Measurements from ENCODE around the gene RNF222.

Gene RNF222

GRCh38 chr17:8359769-8360168 lies 37.9 kb downstream of the RNF222 start:
- Histone ChIP-seq H3K9me2 (replicated peaks; ENCODE audit: low read depth, low read length) (no peaks in the 10 kb centered on the region), H3K4me2 (ENCODE audit: low read depth, low read length, poor library complexity, severe bottlenecking) (no peak overlapping the region), H3K4me3 (ENCODE audit: low read length, poor library complexity, severe bottlenecking) (no peak overlapping the region), H3K27me3 (ENCODE audit: insufficient read depth, low read length, poor library complexity, severe bottlenecking) (no peaks in the 10 kb centered on the region), H3K79me2 (ENCODE audit: insufficient read depth, low read length) (no peaks in the 10 kb centered on the region), H2AFZ (ENCODE audit: low read length) (0 out of 2 replicates have a peak overlapping the region, but pooled peaks have one; percentile 8), H4K20me1 (ENCODE audit: insufficient read depth, low read length, poor library complexity, severe bottlenecking) (no peaks in the 10 kb centered on the region), H3F3A (ENCODE audit: low read depth) (no peaks in the 10 kb centered on the region), H3K36me3 (ENCODE audit: insufficient read depth, low read length) (no peaks in the 10 kb centered on the region), H3K9ac (ENCODE audit: low read depth, low read length, poor library complexity, severe bottlenecking) (no peak overlapping the region), H3K9me3 (ENCODE audit: insufficient read depth, low read depth, low read length) (no peaks in the 10 kb centered on the region), H3K4me1 (ENCODE audit: insufficient read depth, low read length, poor library complexity, severe bottlenecking) (peaks cover 5% of the 10 kb centered on the region)
- TF ChIP-seq CTCF (conservative IDR thresholded peaks at IDR 0.05; ENCODE audit: low read length) (no peak), EZH2phosphoT487 (IDR thresholded peaks at IDR 0.05; ENCODE audit: borderline replicate concordance) (no peak)

- H3K4me2 ChIP-seq (ENCODE audit: low read depth, low read length, poor library complexity, severe bottlenecking) = no peak overlapping the region
- H3K9me3 ChIP-seq (ENCODE audit: insufficient read depth, low read depth, low read length) = no peaks in the 10 kb centered on the region
- H3K79me2 ChIP-seq (ENCODE audit: insufficient read depth, low read length) = no peaks in the 10 kb centered on the region
- H3F3A ChIP-seq (ENCODE audit: low read depth) = no peaks in the 10 kb centered on the region
- peaks cover 5% of the 10 kb centered on the region for H3K4me1 ChIP-seq (ENCODE audit: insufficient read depth, low read length, poor library complexity, severe bottlenecking)
- no peaks in the 10 kb centered on the region for H4K20me1 ChIP-seq (ENCODE audit: insufficient read depth, low read length, poor library complexity, severe bottlenecking)
- no peaks in the 10 kb centered on the region for H3K36me3 ChIP-seq (ENCODE audit: insufficient read depth, low read length)
- TF ChIP-seq CTCF (conservative IDR thresholded peaks at IDR 0.05; ENCODE audit: low read length) (no peak), EZH2phosphoT487 (IDR thresholded peaks at IDR 0.05; ENCODE audit: borderline replicate concordance) (no peak)
- no peak overlapping the region for H3K4me3 ChIP-seq (ENCODE audit: low read length, poor library complexity, severe bottlenecking)
- H3K9me2 ChIP-seq (replicated peaks; ENCODE audit: low read depth, low read length) = no peaks in the 10 kb centered on the region
- H3K9ac ChIP-seq (ENCODE audit: low read depth, low read length, poor library complexity, severe bottlenecking) = no peak overlapping the region
- H3K27me3 ChIP-seq (ENCODE audit: insufficient read depth, low read length, poor library complexity, severe bottlenecking) = no peaks in the 10 kb centered on the region
- H2AFZ ChIP-seq (ENCODE audit: low read length) = no peak overlapping the region
These were observed 39.7 kb downstream of the RNF222 start for GRCh38 chr17:8357910-8358309.

GRCh38 chr17:8354236-8354635 lies 43.4 kb downstream of the RNF222 start:
- TF ChIP-seq CTCF (conservative IDR thresholded peaks at IDR 0.05; ENCODE audit: low read length) = no peak
- no peak for TF ChIP-seq EZH2phosphoT487 (IDR thresholded peaks at IDR 0.05; ENCODE audit: borderline replicate concordance)
- Histone ChIP-seq H2AFZ (ENCODE audit: low read length) (no peak overlapping the region), H3F3A (ENCODE audit: low read depth) (no peaks in the 10 kb centered on the region), H3K36me3 (ENCODE audit: insufficient read depth, low read length) (no peaks in the 10 kb centered on the region), H3K9me3 (ENCODE audit: insufficient read depth, low read depth, low read length) (no peaks in the 10 kb centered on the region), H4K20me1 (ENCODE audit: insufficient read depth, low read length, poor library complexity, severe bottlenecking) (no peaks in the 10 kb centered on the region), H3K9me2 (replicated peaks; ENCODE audit: low read depth, low read length) (no peaks in the 10 kb centered on the region), H3K27me3 (ENCODE audit: insufficient read depth, low read length, poor library complexity, severe bottlenecking) (no peaks in the 10 kb centered on the region), H3K4me1 (ENCODE audit: insufficient read depth, low read length, poor library complexity, severe bottlenecking) (no peaks in the 10 kb centered on the region), H3K4me3 (ENCODE audit: low read length, poor library complexity, severe bottlenecking) (no peak overlapping the region), H3K9ac (ENCODE audit: low read depth, low read length, poor library complexity, severe bottlenecking) (no peak overlapping the region), H3K79me2 (ENCODE audit: insufficient read depth, low read length) (no peaks in the 10 kb centered on the region), H3K4me2 (ENCODE audit: low read depth, low read length, poor library complexity, severe bottlenecking) (no peak overlapping the region)

All from Loucy (cell line).